ENCODE measurements around the gene LMO2.

- no peak for TF ChIP-seq POLR2A (IDR thresholded peaks at IDR 0.05)
- no peak for TF ChIP-seq CTCF (IDR thresholded peaks at IDR 0.05)
Measured at GRCh38 chr11:33866936-33867335, 24.9 kb downstream of the LMO2 start.

Measured in right lobe of liver (tissue), 4 donors.